Bronchial epithelial cell (primary cell): Measurements from ENCODE around the gene ABCC2. TPM values are rescaled to one million over a fixed set of nuclear protein-coding genes. Genes with fewer than 3 reads are reported as not detected.

Experiments used
- DNase-seq: peaks from one replicate; pipeline ENCODE4 v3.0.0-alpha.2; 2010; ENCODE audit warnings: low read depth
- FAIRE-seq: peaks from 2 replicates; lab custom pipeline; 2011; peaks lifted over from hg19 to GRCh38; lab: Jason Lieb, UNC
- H3K27me3 ChIP-seq: 2 replicates; pipeline ENCODE4 v1.5.1; 2011; ENCODE audit warnings: low read length; ENCODE audit not compliant: control insufficient read depth, insufficient read depth
- H3K36me3 ChIP-seq: 2 replicates; pipeline ENCODE4 v1.5.1; 2011; ENCODE audit warnings: low read length; ENCODE audit not compliant: control insufficient read depth, insufficient read depth
- H3K4me3 ChIP-seq: 2 replicates; pipeline ENCODE4 v1.5.1; 2011; ENCODE audit warnings: mild to moderate bottlenecking, low read depth, low read length, control low read depth
- CTCF ChIP-seq: IDR thresholded peaks from 2 replicates; pipeline ENCODE4 v1.5.1; 2011; ENCODE audit warnings: mild to moderate bottlenecking, moderate library complexity, low read length, control low read depth, inconsistent platforms; ENCODE audit not compliant: insufficient read depth, severe bottlenecking
- total RNA-seq: library from RNA; depleted of rRNA; stranded (reverse); fragments of >200 nt; gene quantifications from 2 replicates; pipeline ENCODE4 v1.2.1, GENCODE V29; 2014

ABCC2 gene
- total RNA-seq, 1 donor from 2014 or later, result 0.53 TPM

- Histone ChIP-seq H3K27me3 (no peaks in the 10 kb centered on the region), H3K36me3 (no peaks in the 10 kb centered on the region), H3K4me3 (no peak overlapping the region)
- no peak for TF ChIP-seq CTCF
- no peak for DNase-seq
- FAIRE-seq, result peak; percentile 13
Observed at GRCh38 chr10:99766302-99766681, 16.1 kb upstream of the ABCC2 start.

- DNase-seq, result no peak
- no peak for FAIRE-seq
- no peaks in the 10 kb centered on the region for H3K27me3 ChIP-seq
- H3K4me3 ChIP-seq, result no peak overlapping the region
- TF ChIP-seq CTCF, result no peak
- no peaks in the 10 kb centered on the region for H3K36me3 ChIP-seq
Observed at GRCh38 chr10:99767901-99768300, 14.5 kb upstream of the ABCC2 start.

- no peak overlapping the region for H3K4me3 ChIP-seq
- DNase-seq (no peak), FAIRE-seq (no peak)
- no peak for TF ChIP-seq CTCF
- H3K36me3 ChIP-seq, result no peaks in the 10 kb centered on the region
- no peaks in the 10 kb centered on the region for H3K27me3 ChIP-seq
Observed at GRCh38 chr10:99768556-99768955, 13.9 kb upstream of the ABCC2 start.

GRCh38 chr10:99769706-99770105 is 12.7 kb upstream of the ABCC2 start:
- H3K27me3 ChIP-seq, result no peaks in the 10 kb centered on the region
- FAIRE-seq, result no peak

GRCh38 chr10:99770408-99771045 is 11.9 kb upstream of the ABCC2 start:
- FAIRE-seq, result no peak
- Histone ChIP-seq H3K4me3 (no peak overlapping the region), H3K36me3 (no peaks in the 10 kb centered on the region), H3K27me3 (no peaks in the 10 kb centered on the region)
- no peak for DNase-seq
- no peak for TF ChIP-seq CTCF

More at GRCh38 chr10:99769706-99770105, 12.7 kb upstream of the ABCC2 start:
- H3K4me3 ChIP-seq, result no peak overlapping the region
- no peaks in the 10 kb centered on the region for H3K36me3 ChIP-seq
- TF ChIP-seq CTCF, result no peak
- no peak for DNase-seq

- peak; percentile 96 for DNase-seq
- H3K27me3 ChIP-seq, result no peaks in the 10 kb centered on the region
- no peak for TF ChIP-seq CTCF
- no peak for FAIRE-seq
- no peak overlapping the region for H3K4me3 ChIP-seq
- H3K36me3 ChIP-seq, result no peaks in the 10 kb centered on the region
Observed at GRCh38 chr10:99775850-99776249, 6.6 kb upstream of the ABCC2 start.
